ENCODE results near the gene RYR1.

Gene RYR1

DNA sequence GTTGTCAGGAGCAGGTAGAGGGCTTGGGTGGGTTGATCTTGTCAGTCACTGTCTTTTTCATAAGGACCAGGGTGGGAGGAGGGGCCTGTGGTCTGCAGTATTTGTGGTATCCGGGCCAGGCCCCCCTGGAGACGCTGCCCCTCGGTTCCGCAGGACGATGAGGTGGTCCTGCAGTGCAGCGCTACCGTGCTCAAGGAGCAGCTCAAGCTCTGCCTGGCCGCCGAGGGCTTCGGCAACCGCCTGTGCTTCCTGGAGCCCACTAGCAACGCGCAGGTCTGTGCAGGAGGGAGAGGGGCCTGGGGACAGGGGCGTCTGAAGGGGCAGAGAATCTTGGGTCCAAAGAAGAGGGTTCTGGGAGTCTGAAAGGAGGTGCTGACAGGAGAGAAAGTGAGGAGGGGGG is 7.1 kb downstream of the RYR1 start:
- Histone ChIP-seq H3K9ac (ENCODE audit: low read depth, low read length, poor library complexity, severe bottlenecking) (no peak overlapping the region), H3K9me3 (ENCODE audit: insufficient read depth, low read depth, low read length) (no peaks in the 10 kb centered on the region), H3K4me2 (ENCODE audit: low read depth, low read length, poor library complexity, severe bottlenecking) (no peak overlapping the region), H4K20me1 (ENCODE audit: insufficient read depth, low read length, poor library complexity, severe bottlenecking) (no peaks in the 10 kb centered on the region), H3K9me2 (replicated peaks; ENCODE audit: low read depth, low read length) (no peaks in the 10 kb centered on the region), H3K4me1 (ENCODE audit: insufficient read depth, low read length, poor library complexity, severe bottlenecking) (no peaks in the 10 kb centered on the region), H2AFZ (ENCODE audit: low read length) (no peak overlapping the region), H3F3A (ENCODE audit: low read depth) (no peaks in the 10 kb centered on the region), H3K36me3 (ENCODE audit: insufficient read depth, low read length) (no peaks in the 10 kb centered on the region), H3K27me3 (ENCODE audit: insufficient read depth, low read length, poor library complexity, severe bottlenecking) (no peaks in the 10 kb centered on the region), H3K79me2 (ENCODE audit: insufficient read depth, low read length) (no peaks in the 10 kb centered on the region), H3K4me3 (ENCODE audit: low read length, poor library complexity, severe bottlenecking) (no peak overlapping the region)
- TF ChIP-seq, protein P1, sequence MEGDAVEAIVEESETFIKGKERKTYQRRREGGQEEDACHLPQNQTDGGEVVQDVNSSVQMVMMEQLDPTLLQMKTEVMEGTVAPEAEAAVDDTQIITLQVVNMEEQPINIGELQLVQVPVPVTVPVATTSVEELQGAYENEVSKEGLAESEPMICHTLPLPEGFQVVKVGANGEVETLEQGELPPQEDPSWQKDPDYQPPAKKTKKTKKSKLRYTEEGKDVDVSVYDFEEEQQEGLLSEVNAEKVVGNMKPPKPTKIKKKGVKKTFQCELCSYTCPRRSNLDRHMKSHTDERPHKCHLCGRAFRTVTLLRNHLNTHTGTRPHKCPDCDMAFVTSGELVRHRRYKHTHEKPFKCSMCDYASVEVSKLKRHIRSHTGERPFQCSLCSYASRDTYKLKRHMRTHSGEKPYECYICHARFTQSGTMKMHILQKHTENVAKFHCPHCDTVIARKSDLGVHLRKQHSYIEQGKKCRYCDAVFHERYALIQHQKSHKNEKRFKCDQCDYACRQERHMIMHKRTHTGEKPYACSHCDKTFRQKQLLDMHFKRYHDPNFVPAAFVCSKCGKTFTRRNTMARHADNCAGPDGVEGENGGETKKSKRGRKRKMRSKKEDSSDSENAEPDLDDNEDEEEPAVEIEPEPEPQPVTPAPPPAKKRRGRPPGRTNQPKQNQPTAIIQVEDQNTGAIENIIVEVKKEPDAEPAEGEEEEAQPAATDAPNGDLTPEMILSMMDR (conservative IDR thresholded peaks at IDR 0.05; ENCODE audit: low read length): no peak
- TF ChIP-seq EZH2phosphoT487 (IDR thresholded peaks at IDR 0.05; ENCODE audit: borderline replicate concordance): no peak

DNA sequence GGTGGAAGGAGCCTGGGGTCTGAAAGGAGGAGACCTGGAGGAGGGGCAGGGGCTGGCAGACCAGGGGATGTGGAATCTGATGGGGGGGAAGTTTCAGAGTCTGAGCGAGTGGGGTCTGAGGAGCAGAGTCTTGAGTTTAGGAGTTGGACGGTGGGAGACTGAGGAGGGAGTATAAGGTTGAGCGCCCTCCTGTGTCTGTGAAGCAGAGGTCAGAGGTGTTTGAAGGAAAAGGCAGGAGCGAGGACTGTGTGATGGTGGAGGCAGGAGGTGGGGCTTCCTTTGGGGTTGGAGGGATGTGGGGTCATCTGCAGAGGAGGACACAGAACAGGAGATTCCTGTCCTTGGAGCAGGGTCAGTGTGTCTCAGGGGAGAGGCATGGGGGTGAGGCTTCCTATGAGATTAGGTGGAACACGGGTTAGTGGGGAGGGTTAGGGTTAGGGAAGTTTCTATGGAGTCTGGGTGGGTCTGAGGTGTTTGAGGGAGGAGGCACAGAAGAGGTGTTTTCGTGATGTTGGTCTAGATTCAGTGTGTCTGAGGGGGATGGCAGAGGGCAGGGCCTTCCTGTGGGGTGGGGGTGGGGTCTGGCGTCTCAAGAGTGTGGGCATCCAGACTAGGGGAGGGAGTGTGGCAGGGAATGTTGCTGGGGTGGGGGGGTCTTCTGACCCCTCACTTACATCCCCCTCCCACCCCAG is 8.3 kb downstream of the RYR1 start:
- H3K4me1 ChIP-seq (ENCODE audit: insufficient read depth, low read length, poor library complexity, severe bottlenecking): no peaks in the 10 kb centered on the region
- H4K20me1 ChIP-seq (ENCODE audit: insufficient read depth, low read length, poor library complexity, severe bottlenecking): no peaks in the 10 kb centered on the region
- H3K79me2 ChIP-seq (ENCODE audit: insufficient read depth, low read length): no peaks in the 10 kb centered on the region
- H3K4me3 ChIP-seq (ENCODE audit: low read length, poor library complexity, severe bottlenecking): no peak overlapping the region
- TF ChIP-seq EZH2phosphoT487 (IDR thresholded peaks at IDR 0.05; ENCODE audit: borderline replicate concordance): no peak
- TF ChIP-seq, protein P1 (conservative IDR thresholded peaks at IDR 0.05; ENCODE audit: low read length): peak; percentile 63
- H3K9me2 ChIP-seq (replicated peaks; ENCODE audit: low read depth, low read length): no peaks in the 10 kb centered on the region
- H3K4me2 ChIP-seq (ENCODE audit: low read depth, low read length, poor library complexity, severe bottlenecking): no peak overlapping the region
- no peaks in the 10 kb centered on the region for H3K27me3 ChIP-seq (ENCODE audit: insufficient read depth, low read length, poor library complexity, severe bottlenecking)
- no peaks in the 10 kb centered on the region for H3K36me3 ChIP-seq (ENCODE audit: insufficient read depth, low read length)
- H3K9ac ChIP-seq (ENCODE audit: low read depth, low read length, poor library complexity, severe bottlenecking): no peak overlapping the region
- peak overlapping the region; percentile 46; the same call in 1 of the 2 replicates for H2AFZ ChIP-seq (ENCODE audit: low read length)
- H3K9me3 ChIP-seq (ENCODE audit: insufficient read depth, low read depth, low read length): no peaks in the 10 kb centered on the region
- H3F3A ChIP-seq (ENCODE audit: low read depth): no peaks in the 10 kb centered on the region

DNA sequence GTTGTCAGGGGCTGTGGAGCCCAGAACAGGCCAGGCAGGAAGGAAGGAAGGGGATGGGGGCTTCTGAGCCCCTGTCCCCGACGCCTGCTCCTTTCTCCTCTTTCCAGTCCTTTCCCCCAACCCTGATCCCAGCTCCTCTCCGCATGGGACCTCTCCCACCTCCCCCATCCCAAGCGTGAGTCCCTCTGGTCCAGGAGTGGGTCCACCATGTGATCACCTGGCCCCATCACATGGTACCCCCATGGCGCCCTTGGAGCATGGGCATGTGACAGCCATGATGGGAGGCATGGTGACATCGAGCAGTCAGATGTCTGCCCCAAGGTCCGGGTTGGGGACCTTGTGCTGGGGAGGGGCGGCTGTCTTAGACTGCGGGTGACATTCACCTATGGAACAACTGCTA is 9.2 kb downstream of the RYR1 start:
- TF ChIP-seq, protein P1 (conservative IDR thresholded peaks at IDR 0.05; ENCODE audit: low read length): no peak
- no peak for TF ChIP-seq EZH2phosphoT487 (IDR thresholded peaks at IDR 0.05; ENCODE audit: borderline replicate concordance)
- no peak overlapping the region for H3K9ac ChIP-seq (ENCODE audit: low read depth, low read length, poor library complexity, severe bottlenecking)

More for the DNA sequence above, 9.2 kb downstream of the RYR1 start:
- Histone ChIP-seq H3K79me2 (ENCODE audit: insufficient read depth, low read length) (no peaks in the 10 kb centered on the region), H3K9me2 (replicated peaks; ENCODE audit: low read depth, low read length) (no peaks in the 10 kb centered on the region), H3K4me3 (ENCODE audit: low read length, poor library complexity, severe bottlenecking) (no peak overlapping the region), H3K4me2 (ENCODE audit: low read depth, low read length, poor library complexity, severe bottlenecking) (no peak overlapping the region), H3K4me1 (ENCODE audit: insufficient read depth, low read length, poor library complexity, severe bottlenecking) (no peaks in the 10 kb centered on the region), H3K36me3 (ENCODE audit: insufficient read depth, low read length) (no peaks in the 10 kb centered on the region), H2AFZ (ENCODE audit: low read length) (no peak overlapping the region), H4K20me1 (ENCODE audit: insufficient read depth, low read length, poor library complexity, severe bottlenecking) (no peaks in the 10 kb centered on the region), H3F3A (ENCODE audit: low read depth) (no peaks in the 10 kb centered on the region), H3K9me3 (ENCODE audit: insufficient read depth, low read depth, low read length) (no peaks in the 10 kb centered on the region), H3K27me3 (ENCODE audit: insufficient read depth, low read length, poor library complexity, severe bottlenecking) (no peaks in the 10 kb centered on the region)

Measured in Loucy (cell line).